ENCODE measurements around the gene HAND2.

DNA sequence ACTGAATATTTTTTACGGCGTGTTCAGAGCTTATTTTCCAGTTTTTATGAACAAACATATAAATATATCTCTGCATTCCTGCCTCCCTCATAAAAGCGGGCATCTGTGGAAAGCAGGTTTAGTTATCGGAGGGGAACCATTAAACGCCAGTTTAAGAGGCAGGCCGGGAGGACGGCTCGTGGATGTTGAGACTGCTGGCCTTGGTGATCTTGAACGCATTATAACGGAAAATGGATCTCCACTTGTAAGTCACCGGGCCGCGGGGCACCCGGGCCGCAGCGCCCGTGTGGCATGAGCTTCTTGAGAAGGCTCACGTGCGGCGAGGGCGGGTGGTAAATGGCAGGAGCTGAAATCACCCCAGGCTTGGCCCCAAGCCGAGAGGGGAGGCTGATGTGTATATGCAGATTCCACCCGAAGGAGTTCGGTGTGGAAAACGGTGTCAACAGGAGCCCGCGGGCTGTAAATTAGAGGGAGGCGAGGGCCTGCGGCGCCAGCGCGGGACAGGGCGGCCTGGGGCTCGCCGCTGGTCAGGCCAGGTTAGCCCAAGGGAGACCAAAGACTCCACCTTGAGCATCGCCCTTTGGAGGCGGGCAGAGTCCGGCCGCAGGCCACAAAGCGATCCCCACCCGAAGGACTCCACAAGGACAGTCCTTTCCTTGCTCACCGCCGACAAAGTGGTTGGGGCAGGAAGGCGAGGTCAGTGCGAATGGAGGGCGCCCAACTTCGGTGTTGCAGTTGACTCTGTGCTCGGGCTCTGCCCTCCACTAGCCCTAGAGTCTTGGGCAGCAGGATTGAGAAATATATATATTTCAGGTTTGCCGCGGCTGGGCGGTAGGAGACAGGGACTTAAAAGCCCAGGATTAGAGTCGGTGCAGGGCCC is 1.3 kb upstream of the HAND2 start:
- TF ChIP-seq, protein P1, sequence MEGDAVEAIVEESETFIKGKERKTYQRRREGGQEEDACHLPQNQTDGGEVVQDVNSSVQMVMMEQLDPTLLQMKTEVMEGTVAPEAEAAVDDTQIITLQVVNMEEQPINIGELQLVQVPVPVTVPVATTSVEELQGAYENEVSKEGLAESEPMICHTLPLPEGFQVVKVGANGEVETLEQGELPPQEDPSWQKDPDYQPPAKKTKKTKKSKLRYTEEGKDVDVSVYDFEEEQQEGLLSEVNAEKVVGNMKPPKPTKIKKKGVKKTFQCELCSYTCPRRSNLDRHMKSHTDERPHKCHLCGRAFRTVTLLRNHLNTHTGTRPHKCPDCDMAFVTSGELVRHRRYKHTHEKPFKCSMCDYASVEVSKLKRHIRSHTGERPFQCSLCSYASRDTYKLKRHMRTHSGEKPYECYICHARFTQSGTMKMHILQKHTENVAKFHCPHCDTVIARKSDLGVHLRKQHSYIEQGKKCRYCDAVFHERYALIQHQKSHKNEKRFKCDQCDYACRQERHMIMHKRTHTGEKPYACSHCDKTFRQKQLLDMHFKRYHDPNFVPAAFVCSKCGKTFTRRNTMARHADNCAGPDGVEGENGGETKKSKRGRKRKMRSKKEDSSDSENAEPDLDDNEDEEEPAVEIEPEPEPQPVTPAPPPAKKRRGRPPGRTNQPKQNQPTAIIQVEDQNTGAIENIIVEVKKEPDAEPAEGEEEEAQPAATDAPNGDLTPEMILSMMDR (conservative IDR thresholded peaks at IDR 0.05): no peak
- TF ChIP-seq EZH2 (IDR thresholded peaks at IDR 0.05; ENCODE audit: low read depth): no peak
